ENCODE measurements around the gene ALDH1L1. TPM values are rescaled to one million over a fixed set of nuclear protein-coding genes. Genes with fewer than 3 reads are reported as not detected.

The ALDH1L1 gene
- total and polyA plus RNA-seq, 2 experiments from 2014 or later, result 1.0 to 1.3 TPM

DNA sequence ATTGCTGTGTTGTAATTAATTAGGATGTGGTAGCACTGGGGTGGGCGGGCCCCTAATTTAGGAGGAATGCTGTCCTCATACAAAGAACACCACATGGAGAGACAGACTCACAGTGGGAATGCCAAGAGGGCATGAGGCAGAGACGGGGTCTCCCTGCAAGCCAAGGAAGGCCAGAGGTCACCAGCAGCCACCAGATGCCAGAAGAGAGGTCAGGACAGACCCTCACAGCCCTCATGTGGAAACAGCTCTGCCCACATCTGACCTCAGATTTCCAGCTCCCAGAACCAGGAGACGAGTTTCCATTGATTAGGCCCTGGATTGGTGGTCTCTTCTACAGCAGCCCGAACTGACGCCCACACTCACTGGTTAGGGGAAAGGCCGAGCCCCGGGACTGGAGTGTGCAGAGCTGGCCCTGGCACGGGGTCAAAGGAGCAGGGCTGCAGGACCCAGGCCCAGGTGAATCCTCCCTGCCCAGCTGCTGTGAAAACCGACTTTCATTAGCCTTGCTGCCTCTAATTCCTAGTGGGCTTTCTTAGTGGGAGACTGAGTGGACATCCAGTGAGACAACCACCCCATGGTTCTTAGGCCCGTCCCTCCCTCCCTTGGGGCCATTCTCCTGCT is 53.5 kb downstream of the ALDH1L1 start:
- Histone ChIP-seq H3K4me2 (no peak overlapping the region), H3K27me3 (ENCODE audit: insufficient read depth) (no peaks in the 10 kb centered on the region), H2AFZ (no peak overlapping the region), H3K36me3 (ENCODE audit: insufficient read depth) (no peaks in the 10 kb centered on the region), H3K27ac (ENCODE audit: low read depth) (no peak overlapping the region), H3K9me2 (ENCODE audit: insufficient read depth) (no peaks in the 10 kb centered on the region), H4K20me1 (replicated peaks; ENCODE audit: insufficient read depth) (no peaks in the 10 kb centered on the region), H3K4me3 (no peak overlapping the region), H3F3A (replicated peaks; ENCODE audit: low read depth) (no peaks in the 10 kb centered on the region), H3K4me1 (ENCODE audit: insufficient read depth) (no peaks in the 10 kb centered on the region; the same call in 1 of the 2 replicates), H3K79me2 (replicated peaks; ENCODE audit: insufficient read depth) (no peaks in the 10 kb centered on the region)
- H3K36me3 Mint-ChIP-seq (ENCODE audit: low read depth), result no peaks in the 10 kb centered on the region
- H3K4me3 Mint-ChIP-seq, result no peak overlapping the region
- H3K27ac Mint-ChIP-seq, result no peak overlapping the region
- H3K9me3 Mint-ChIP-seq, result no peaks in the 10 kb centered on the region
- peaks cover 20% of the 10 kb centered on the region for H3K4me1 Mint-ChIP-seq
- no peak for DNase-seq (ENCODE audit: low spot score)
- TF ChIP-seq, protein P1, sequence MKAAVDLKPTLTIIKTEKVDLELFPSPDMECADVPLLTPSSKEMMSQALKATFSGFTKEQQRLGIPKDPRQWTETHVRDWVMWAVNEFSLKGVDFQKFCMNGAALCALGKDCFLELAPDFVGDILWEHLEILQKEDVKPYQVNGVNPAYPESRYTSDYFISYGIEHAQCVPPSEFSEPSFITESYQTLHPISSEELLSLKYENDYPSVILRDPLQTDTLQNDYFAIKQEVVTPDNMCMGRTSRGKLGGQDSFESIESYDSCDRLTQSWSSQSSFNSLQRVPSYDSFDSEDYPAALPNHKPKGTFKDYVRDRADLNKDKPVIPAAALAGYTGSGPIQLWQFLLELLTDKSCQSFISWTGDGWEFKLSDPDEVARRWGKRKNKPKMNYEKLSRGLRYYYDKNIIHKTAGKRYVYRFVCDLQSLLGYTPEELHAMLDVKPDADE (IDR thresholded peaks at IDR 0.05), result no peak
- TF ChIP-seq, protein P2, sequence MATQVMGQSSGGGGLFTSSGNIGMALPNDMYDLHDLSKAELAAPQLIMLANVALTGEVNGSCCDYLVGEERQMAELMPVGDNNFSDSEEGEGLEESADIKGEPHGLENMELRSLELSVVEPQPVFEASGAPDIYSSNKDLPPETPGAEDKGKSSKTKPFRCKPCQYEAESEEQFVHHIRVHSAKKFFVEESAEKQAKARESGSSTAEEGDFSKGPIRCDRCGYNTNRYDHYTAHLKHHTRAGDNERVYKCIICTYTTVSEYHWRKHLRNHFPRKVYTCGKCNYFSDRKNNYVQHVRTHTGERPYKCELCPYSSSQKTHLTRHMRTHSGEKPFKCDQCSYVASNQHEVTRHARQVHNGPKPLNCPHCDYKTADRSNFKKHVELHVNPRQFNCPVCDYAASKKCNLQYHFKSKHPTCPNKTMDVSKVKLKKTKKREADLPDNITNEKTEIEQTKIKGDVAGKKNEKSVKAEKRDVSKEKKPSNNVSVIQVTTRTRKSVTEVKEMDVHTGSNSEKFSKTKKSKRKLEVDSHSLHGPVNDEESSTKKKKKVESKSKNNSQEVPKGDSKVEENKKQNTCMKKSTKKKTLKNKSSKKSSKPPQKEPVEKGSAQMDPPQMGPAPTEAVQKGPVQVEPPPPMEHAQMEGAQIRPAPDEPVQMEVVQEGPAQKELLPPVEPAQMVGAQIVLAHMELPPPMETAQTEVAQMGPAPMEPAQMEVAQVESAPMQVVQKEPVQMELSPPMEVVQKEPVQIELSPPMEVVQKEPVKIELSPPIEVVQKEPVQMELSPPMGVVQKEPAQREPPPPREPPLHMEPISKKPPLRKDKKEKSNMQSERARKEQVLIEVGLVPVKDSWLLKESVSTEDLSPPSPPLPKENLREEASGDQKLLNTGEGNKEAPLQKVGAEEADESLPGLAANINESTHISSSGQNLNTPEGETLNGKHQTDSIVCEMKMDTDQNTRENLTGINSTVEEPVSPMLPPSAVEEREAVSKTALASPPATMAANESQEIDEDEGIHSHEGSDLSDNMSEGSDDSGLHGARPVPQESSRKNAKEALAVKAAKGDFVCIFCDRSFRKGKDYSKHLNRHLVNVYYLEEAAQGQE (IDR thresholded peaks at IDR 0.05; ENCODE audit: unreplicated experiment), result no peak
- TF ChIP-seq EZH2 (IDR thresholded peaks at IDR 0.05; ENCODE audit: low read depth, unreplicated experiment) (no peak), ZNF114 (CRISPR knock-in tag; IDR thresholded peaks at IDR 0.05) (no peak), POLR2AphosphoS5 (IDR thresholded peaks at IDR 0.05; ENCODE audit: low read depth) (no peak), EZH2phosphoT487 (IDR thresholded peaks at IDR 0.05; ENCODE audit: unreplicated experiment) (no peak), NANOG (IDR thresholded peaks at IDR 0.05; ENCODE audit: borderline replicate concordance) (no peak), STAT1 (IDR thresholded peaks at IDR 0.05; ENCODE audit: unreplicated experiment) (no peak), CREB1 (CRISPR knock-in tag; IDR thresholded peaks at IDR 0.05; ENCODE audit: low read depth) (no peak), ZNF331 (CRISPR knock-in tag; IDR thresholded peaks at IDR 0.05; ENCODE audit: low read depth) (no peak), JUNB (IDR thresholded peaks at IDR 0.05; ENCODE audit: unreplicated experiment) (no peak)
- TF ChIP-seq, protein P3, sequence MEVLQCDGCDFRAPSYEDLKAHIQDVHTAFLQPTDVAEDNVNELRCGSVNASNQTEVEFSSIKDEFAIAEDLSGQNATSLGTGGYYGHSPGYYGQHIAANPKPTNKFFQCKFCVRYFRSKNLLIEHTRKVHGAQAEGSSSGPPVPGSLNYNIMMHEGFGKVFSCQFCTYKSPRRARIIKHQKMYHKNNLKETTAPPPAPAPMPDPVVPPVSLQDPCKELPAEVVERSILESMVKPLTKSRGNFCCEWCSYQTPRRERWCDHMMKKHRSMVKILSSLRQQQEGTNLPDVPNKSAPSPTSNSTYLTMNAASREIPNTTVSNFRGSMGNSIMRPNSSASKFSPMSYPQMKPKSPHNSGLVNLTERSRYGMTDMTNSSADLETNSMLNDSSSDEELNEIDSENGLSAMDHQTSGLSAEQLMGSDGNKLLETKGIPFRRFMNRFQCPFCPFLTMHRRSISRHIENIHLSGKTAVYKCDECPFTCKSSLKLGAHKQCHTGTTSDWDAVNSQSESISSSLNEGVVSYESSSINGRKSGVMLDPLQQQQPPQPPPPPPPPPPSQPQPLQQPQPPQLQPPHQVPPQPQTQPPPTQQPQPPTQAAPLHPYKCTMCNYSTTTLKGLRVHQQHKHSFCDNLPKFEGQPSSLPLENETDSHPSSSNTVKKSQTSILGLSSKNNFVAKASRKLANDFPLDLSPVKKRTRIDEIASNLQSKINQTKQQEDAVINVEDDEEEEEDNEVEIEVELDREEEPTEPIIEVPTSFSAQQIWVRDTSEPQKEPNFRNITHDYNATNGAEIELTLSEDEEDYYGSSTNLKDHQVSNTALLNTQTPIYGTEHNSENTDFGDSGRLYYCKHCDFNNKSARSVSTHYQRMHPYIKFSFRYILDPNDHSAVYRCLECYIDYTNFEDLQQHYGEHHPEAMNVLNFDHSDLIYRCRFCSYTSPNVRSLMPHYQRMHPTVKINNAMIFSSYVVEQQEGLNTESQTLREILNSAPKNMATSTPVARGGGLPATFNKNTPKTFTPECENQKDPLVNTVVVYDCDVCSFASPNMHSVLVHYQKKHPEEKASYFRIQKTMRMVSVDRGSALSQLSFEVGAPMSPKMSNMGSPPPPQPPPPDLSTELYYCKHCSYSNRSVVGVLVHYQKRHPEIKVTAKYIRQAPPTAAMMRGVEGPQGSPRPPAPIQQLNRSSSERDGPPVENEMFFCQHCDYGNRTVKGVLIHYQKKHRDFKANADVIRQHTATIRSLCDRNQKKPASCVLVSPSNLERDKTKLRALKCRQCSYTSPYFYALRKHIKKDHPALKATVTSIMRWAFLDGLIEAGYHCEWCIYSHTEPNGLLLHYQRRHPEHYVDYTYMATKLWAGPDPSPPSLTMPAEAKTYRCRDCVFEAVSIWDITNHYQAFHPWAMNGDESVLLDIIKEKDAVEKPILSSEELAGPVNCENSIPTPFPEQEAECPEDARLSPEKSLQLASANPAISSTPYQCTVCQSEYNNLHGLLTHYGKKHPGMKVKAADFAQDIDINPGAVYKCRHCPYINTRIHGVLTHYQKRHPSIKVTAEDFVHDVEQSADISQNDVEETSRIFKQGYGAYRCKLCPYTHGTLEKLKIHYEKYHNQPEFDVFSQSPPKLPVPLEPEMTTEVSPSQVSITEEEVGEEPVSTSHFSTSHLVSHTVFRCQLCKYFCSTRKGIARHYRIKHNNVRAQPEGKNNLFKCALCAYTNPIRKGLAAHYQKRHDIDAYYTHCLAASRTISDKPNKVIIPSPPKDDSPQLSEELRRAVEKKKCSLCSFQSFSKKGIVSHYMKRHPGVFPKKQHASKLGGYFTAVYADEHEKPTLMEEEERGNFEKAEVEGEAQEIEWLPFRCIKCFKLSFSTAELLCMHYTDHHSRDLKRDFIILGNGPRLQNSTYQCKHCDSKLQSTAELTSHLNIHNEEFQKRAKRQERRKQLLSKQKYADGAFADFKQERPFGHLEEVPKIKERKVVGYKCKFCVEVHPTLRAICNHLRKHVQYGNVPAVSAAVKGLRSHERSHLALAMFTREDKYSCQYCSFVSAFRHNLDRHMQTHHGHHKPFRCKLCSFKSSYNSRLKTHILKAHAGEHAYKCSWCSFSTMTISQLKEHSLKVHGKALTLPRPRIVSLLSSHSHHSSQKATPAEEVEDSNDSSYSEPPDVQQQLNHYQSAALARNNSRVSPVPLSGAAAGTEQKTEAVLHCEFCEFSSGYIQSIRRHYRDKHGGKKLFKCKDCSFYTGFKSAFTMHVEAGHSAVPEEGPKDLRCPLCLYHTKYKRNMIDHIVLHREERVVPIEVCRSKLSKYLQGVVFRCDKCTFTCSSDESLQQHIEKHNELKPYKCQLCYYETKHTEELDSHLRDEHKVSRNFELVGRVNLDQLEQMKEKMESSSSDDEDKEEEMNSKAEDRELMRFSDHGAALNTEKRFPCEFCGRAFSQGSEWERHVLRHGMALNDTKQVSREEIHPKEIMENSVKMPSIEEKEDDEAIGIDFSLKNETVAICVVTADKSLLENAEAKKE (CRISPR knock-in tag; IDR thresholded peaks at IDR 0.05), result no peak
- TF ChIP-seq, protein P4, sequence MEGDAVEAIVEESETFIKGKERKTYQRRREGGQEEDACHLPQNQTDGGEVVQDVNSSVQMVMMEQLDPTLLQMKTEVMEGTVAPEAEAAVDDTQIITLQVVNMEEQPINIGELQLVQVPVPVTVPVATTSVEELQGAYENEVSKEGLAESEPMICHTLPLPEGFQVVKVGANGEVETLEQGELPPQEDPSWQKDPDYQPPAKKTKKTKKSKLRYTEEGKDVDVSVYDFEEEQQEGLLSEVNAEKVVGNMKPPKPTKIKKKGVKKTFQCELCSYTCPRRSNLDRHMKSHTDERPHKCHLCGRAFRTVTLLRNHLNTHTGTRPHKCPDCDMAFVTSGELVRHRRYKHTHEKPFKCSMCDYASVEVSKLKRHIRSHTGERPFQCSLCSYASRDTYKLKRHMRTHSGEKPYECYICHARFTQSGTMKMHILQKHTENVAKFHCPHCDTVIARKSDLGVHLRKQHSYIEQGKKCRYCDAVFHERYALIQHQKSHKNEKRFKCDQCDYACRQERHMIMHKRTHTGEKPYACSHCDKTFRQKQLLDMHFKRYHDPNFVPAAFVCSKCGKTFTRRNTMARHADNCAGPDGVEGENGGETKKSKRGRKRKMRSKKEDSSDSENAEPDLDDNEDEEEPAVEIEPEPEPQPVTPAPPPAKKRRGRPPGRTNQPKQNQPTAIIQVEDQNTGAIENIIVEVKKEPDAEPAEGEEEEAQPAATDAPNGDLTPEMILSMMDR (conservative IDR thresholded peaks at IDR 0.05; ENCODE audit: low read depth in 2 of 2), result no peak
- ATAC-seq, result no peak
- peaks cover 14% of the 10 kb centered on the region for H3K27me3 Mint-ChIP-seq (ENCODE audit: insufficient read depth, low read depth, poor library complexity)
